DMS79 (cell line): ENCODE results near the gene RAB31.

Experiments used
- DNase-seq: peaks from one replicate; lab custom pipeline; 2025; lab: John Stamatoyannopoulos, UW

Gene RAB31

DNA sequence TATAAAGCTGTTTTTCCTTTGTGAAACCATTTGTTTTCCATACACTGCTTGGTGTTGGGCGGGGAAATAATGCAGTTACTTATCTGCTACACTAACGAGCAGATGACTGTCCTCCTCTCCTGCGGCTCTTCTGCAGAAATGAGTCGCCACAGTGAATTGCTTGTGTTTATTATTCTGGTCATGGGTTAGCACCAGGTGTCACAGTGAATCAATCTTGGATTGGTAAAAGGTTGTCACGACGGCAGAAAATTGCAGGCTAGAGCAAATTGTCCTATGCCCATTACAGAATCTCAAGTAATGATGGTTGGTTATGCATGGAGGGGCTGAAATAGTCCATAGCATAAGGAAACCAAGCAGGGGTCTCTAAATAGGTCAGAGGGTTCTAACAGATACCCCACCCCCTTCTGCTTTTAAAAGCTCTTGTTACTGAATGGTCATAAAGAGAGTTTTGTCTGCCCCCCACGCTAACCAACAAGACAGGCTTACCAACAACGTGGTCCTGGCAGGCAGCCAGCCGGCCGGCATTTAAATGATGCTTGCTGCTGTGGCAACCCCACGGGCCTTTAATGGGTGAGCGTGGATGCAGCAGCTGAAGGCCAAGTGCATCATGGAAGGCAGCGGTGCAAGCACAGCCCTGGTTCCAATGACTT, 29.5 kb downstream of the RAB31 start:
- DNase-seq, result peak; percentile 69

DNA sequence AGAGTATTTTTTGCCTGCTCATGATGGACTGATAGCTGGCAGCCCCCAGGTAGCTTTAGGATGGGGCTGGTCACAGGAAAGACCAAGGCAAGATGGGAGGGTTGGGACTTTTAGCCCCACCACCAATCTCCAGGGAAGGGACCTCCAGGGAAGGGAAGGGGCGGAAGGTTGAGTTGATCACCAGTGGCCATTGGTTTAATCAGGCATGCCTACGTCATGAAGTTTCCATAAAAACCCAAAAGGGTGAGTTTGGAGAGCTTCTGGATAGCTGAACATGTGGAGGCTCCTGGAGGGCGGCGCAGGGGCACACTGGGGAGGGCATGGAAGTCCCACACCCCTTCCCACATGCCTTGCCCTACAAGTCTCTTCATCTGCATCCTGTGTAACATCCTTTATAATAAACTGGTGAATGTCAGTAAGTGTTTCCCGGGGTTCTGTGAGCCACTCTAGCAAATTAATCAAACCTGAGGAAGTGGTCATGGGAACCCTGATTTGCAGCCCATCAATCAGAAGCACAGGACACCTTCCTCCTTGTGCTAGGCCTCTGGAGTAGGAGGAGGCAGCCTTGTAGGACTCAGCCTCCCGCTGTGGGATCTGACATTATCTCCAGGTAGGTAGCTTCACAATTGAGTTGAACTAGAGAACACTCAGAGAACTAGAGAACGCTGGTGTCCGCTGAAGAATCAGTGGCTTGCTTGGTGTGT, 30.3 kb downstream of the RAB31 start:
- no peak for DNase-seq

DNA sequence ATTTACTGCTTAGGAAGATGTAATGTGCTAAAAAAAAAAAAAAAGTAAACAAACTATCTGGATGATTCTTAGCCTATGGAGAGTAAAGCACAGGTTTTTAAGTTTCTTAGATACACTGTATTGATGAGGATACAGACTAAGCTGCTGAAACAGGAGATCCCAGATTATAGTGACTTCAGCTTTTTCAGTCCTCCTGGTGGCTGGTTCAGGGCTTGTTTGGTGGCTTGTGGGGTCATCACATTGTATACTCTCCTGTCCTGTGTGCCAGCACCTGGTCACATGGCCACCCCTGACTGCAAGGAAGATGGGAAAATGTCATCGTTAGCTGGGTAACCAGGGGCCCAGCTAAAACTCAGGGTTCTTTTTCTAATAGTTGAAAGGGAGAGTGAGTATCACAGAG, 31.4 kb downstream of the RAB31 start:
- no peak for DNase-seq

DNA sequence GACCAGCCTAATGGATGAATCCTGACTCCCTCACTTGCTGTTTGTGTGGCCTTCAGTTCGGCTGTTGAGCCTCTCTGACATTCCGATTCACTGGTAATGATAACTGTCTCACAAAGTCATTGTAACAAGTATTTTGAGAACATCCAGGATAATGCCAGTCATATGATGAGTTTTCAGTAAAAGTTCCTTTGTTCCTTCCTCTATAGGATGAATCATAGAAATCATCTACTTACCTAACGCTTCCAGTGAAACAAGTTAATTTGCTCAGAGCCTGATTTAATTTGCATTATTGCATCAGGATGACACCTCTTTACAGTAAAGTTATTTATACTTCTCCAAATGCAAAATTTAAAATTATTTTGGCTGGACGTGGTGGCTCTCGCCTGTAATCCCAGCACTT, 32.0 kb downstream of the RAB31 start:
- no peak for DNase-seq

DNA sequence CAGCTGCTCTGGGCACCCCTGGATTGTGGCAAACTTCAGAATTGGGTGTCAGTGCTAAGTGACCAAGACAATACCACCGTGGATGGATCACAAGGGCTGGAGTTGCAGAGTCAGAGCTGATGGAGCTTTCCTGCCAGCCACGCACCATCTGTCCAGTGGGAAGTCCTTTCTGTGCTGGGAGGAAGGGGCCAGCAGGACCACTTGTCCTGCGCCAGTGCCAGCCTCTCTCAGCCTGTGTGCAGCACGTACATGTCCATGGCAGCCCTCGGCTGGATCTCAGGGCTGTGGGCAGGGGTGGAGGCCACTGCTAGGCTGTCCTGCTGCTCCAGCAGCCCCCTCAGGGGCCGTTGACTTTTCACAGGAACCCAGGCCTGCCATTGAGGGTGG, 33.3 kb downstream of the RAB31 start:
- DNase-seq, result no peak

DNA sequence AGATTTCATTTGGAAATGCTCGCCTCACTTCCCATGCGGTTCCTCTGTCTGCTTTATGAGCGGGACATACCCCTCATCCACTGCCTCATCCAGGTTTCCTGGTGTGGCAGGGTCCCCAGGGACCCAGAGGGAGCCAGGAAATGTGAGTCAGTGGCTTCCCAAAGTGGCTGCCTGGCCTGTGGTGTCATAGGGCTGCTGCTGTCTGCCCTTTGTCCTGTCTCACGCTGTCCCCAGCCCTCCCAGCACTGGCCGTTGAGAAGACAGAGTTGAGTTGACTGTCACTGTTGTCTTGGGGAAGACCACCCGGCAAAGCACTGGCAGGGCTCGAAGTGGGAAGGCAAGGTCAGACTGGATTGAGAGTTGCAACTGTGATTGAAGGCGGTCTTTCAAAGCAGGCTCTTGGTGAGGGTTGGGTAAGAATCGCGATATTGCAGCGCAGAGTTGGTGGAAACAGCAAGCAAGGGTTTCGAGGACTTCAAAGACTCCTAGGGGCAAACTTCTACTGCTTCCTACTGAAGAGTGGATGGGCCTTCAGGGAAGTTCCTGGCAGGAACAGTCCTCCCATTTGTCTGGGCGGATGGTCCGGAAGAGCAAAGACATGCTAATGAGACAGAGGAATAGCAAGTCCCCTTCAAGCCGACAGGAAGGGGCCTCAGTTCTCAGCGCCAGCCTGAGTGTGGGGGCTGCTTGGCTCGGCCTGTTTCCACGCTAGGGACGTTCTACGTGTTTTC, 33.9 kb downstream of the RAB31 start:
- no peak for DNase-seq

DNA sequence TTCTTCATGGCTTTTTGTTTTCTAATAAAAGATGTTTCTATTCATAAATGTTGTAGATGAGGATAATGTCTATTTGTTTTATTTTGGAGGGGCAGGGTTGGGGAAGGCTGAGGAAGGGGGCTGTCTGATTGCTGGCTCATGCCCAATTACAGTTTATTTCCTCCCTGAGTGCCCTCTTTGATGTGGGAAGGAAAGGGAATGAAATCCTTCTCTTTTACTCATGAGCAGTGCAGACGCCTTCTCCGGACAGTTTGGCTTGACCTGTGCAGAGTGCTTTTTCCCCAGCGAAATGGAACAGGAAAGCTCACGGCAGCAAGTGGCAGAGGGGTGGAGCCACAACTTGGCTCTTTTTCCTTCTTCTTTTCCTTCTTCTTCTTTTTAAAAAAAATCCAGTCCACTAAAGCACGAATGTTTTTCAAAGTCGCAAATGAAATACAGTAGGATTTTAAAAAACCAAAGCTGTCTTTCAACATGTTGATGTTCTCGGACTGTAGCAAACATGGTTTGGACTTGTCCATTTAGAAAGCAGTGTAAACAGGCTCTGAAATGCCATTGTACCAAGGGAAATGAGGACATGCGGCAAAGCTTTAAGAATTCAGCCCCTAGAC, 34.5 kb downstream of the RAB31 start:
- DNase-seq, result no peak

DNA sequence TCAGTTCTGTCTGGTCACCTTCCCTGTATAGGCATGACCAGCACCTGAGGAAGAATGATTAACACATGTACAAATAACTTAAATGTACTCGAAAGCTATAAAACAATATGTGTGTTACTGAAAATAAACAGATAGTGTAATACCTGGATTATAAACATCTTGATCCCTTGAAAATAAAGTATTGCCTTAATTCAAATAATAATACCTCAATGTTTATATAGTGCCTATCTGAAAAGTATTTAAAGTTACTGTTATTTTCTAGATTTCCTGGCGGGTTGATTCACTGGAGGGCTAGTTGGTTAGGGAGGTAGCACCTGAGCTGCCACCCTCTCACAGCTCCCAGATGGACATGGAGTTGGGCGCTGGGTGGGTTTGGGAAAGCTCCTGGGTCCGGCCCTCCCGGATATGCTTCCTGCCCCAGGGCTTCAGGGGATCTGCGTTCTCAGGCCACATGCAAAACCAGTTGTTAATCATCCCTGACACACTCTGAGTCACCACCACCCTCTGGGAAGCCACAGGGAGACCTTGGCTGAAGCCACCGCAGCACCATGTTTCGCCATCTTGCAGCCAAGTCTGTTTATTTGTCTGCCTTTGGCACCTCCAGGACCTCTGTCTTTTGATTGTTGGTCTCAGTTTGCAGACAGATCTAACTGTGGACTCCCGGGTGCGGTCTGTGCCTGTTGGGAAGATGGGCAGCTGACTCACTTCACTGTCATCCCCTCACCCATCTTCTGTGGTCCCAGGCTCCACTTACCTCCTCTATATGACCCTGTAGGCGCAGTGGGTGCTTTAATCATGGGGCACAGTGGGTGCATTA, 35.3 kb downstream of the RAB31 start:
- DNase-seq, result no peak

DNA sequence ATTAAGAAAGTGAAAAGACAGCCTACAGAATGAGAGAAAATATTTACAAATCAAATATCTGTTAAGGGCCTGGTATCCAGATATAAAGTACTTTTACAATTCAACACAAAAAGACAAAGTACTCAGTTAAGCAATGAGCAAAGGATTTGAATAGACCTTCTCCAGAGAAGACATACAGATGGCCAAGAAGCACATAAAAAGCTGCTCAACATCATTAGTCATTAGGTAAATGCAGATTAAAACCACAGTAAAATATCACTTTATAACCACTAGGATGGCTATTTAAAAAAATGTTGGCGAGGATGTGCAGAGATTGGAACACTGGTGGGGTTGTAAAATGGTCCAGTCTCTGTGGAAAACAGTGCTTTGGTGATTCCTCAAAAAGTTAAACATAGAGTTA, 38.9 kb downstream of the RAB31 start:
- DNase-seq, result no peak

DNA sequence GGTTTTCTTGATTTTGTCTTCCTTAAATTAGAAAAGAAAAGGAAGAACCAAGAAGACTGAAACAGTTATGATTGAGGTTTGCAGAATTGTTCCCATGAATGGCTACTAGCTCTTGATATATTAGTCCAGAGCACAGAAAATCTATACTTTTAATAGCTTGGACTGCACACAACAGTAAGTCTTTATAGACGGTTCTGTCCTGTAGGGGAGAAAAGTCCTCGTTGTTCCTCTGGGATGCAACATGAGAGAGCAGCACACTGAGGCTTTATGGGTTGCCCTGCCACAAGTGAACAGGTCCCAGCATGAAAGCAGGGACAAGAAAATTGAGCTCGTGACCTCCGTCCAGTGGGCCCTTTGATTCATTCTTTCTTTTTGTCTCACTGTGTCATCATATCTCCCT, 41.5 kb downstream of the RAB31 start:
- no peak for DNase-seq

DNA sequence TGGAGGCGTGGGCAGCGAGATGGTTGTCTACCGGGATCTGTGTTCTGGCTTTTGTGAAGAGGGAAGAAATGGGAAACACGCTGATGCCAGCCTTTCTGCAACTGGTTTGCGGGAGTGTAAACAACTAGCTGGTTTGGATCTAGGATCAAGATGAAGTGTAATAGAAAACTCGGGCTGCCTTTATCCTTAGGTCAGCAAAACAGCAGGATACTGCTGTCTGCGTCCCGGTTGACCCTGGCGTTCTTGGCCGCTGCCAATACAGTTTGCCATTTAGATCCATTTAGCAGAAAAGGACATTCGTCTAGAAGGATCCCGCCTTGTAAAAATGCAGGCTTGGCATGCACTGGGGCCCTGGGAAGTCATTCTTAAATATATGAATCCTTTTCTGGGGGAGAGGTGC, 42.0 kb downstream of the RAB31 start:
- DNase-seq, result no peak

DNA sequence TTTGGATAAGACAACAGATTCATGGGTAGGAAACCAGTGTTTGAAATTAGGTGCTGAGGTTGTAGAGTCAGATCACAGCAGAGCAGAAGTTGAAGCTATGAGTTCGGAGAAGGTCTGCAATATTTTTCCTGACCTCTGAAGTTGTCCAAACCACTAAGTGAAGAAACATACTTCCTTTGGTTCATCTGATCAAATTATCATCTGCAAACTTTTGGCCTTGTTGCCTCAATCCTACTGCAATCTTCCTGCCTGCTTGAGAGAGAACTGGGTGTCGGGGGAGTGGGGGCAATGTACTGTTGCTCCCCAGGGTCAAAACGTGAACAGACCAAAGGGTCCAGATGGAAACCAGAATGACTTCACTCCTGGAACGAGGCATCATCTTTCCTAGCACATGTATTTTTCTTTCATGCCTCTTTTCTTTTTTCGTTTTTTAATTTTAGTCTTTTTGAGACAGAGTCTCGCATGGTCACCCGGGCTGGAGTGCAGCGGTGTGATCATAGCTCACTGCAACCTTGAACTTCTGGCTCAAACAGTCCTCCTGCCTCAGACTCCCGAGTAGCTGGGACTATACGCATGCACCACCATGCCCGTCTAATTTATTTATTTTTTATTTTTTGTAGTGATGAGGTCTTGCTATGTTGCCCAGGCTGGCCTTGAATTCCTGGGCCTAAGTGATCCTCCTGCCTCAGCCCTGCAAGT, 42.7 kb downstream of the RAB31 start:
- DNase-seq, result no peak

DNA sequence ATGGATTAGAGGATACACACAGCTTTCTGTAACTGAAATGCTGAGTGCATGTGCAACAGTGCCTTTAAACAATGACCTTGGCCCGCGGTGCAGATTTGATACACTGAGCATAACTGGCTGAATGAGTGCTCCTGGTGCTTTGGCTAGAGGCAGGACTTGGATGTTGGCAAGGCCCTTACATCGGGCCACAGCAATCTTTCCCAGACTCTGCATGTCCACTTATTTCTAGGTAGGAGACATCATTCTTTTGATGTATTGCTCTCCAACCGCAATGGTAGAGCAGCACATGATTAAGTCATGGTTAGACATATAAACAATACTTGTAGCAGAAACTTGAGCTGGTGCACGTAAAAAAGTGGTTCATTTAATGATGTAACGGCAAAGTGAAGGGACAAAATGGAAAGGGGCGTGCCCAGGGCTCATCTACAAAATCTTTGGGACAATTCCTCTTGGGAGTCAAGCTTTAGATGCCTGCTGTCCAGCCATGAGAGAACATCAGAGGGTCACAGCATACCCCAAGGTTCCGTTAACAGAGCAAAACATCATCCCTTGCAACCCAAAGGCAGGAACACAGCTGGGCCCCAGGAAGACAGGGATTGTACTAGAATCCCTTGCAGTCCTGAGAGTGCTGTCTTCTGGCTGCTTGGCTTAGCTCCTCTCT, 43.4 kb downstream of the RAB31 start:
- DNase-seq, result no peak

DNA sequence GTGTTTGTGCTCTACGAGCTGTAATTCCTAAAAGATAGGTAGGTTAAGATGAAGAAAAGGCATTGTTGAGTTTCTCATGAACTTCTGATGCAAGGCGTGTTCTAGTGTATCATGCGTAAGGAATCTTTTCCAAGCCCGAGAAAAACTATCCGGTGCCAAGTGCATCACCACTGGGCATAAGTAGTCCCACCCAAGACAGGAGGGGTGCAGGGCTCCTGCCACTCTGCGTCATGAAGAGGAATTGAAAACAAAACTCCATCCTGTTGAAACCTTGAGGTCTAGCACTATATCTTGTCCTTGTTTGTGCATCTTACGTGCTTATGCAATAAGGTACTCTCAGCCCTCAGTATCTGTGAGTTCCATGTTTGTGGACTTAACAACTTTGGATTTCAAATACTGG, 45.7 kb downstream of the RAB31 start:
- no peak for DNase-seq

DNA sequence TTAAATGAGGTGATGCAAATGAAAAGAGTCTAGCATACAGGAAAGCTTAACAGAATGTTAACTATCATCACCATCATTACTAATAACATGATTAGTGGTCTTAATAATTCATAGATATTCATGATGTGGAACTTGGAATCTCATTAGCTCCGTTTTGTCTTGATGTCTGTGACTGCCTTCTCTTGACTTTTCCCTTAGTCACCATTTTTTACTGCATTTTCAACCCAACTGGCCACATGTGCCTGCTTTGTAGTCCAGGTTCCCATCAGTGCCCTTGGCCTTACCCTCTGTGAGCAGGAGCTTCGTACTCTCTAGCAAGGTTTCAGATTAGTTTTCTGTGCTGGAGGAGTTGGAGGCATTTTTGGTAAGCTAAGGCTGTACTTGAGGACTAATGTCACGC, 47.0 kb downstream of the RAB31 start:
- DNase-seq, result no peak

DNA sequence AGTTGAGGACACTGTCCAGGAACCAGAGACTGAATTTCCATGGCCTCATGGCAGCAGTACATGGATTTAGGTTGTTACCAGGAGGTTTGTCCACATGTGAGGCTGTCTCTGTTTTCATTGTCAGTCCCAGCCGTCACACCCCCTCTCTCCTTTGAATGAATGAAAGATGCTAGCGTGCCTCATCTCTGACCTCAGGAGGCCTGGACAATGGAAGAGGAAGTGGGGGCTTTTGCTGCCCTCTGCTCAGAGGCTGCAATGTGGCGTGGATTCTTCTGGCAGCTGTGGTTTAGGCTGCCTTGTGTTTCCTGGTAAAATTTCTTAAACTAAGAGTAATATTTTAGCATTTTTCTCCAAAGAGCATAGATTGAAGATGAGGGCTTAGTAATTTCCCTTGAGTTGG, 47.5 kb downstream of the RAB31 start:
- no peak for DNase-seq

DNA sequence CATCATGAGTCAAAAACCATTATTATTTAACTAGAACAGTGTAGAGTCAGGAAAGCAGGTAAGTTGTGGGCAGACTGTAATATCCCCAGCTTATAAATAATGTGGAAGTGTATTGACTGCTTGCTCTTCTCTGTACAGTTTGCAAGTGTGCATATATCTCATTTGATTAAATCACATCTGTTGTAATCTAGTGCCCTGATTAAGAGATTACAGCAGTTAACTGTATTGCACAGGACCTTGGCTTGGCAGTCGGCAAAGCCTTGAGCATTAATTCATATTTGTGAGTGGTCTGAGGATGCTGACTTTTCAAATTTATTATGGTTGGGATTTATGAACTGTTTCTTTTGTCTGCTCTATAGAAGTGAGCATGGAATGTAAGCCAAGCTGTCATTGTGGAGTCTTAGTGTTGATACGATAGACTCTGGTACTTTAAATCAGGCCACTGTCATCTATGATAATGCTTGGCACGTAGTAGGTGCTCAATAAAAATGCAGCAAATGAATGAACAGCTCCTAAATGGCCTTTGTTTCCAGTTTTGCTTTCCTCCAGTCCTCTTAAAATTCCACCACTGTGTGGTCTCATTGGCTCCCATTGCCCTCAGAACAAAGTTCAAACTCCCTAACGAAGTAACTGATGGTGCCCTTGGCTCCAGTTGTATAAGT, 48.3 kb downstream of the RAB31 start:
- DNase-seq, result no peak

DNA sequence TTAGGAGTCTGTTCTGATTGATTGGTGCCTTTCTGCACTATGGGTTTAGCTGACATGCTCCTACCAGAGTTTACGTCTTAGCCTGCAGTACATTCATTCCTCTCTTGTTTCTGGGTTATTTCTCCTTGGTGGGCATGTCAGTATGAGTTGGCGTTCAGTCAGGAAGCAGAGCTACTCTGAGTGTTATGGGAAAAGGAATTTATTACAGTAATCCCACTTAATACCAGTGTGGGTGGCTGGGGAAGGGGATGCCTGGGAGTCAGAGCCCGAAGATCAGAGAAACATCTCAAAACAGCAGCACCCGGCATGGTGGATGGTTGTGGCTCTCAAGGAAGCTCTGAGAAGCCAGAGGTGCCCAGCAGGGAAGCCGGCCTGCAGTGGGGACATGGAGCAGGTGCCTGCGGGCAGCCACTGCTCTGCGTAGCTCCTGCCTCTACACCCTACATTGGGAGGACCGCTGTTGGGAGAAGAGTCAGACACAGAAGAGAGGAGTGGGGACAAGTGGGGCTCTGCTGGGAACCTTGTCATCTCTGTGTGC, 48.9 kb downstream of the RAB31 start:
- DNase-seq, result no peak

DNA sequence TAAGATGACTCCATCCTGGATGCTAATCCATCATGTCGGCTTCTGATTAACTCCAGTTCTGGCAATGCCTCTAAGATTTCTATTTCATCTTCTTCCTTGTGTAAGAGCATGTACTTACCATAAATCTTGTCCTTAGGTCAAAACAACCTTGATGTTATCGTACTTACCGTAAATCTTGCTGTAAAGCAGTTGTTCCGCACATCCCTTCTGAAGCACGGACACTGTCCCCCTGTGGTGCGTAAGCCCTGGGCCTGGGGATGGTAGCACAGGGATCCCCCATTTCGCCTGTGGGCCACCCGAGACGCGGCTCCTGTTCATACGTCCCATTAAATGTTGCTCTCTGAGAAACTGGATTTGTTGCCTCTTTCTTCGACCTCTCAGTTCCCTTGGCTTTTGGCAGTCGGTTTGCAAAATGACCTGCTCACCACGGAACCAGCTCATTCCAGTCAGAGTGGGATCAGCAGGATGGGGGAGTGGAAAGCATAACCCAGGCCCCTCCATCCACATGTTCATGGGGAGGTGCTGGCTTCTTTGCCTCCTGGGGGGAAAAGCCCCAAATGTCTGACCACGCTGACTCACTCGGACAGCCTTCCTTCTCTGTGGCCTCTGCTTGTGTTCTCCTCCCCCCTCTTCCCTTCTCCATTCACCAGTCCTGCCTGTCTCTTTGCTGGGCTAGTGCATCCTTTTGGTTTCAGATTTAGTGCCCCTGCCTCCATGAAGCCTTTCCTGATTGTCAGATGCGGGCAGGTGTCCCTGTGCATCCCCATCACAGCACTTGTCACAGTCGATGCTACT, 49.9 kb downstream of the RAB31 start:
- no peak for DNase-seq
